Activated CD8-positive, alpha-beta memory T cell treated with anti-CD3 and anti-CD28 coated beads, Interleukin-2, amount 50 U/mL, for 48 hours (primary cell): ENCODE data around the gene IL24.
A peak's percentile ranks its signal among the peaks of the same experiment; 100 is the strongest.

Experiments used
- DNase-seq: peaks from one replicate; pipeline ENCODE4 v3.0.0-alpha.2; 2020

IL24 gene

GRCh38 chr1:206929524-206929923 is 32.3 kb downstream of the IL24 start:
- DNase-seq: no peak

- DNase-seq: peak; percentile 73
These were observed 33.1 kb downstream of the IL24 start for GRCh38 chr1:206930210-206930798.

GRCh38 chr1:206931709-206932108 is 34.5 kb downstream of the IL24 start:
- DNase-seq: no peak

- DNase-seq: no peak
These were observed 34.9 kb downstream of the IL24 start for GRCh38 chr1:206932177-206932576.

- peak; percentile 86 for DNase-seq
These were observed 36.2 kb downstream of the IL24 start for GRCh38 chr1:206933333-206933945.

GRCh38 chr1:206935491-206936067 is 38.3 kb downstream of the IL24 start:
- DNase-seq: peak; percentile 82

- DNase-seq: no peak
These were observed 40.2 kb downstream of the IL24 start for GRCh38 chr1:206937425-206937824.

GRCh38 chr1:206939131-206939530 is 41.9 kb downstream of the IL24 start:
- DNase-seq: no peak

GRCh38 chr1:206939841-206940587 is 42.8 kb downstream of the IL24 start:
- no peak for DNase-seq

GRCh38 chr1:206940588-206940936 is 43.3 kb downstream of the IL24 start:
- no peak for DNase-seq

GRCh38 chr1:206941766-206942418 is 44.6 kb downstream of the IL24 start:
- DNase-seq: no peak

GRCh38 chr1:206944703-206945102 is 47.5 kb downstream of the IL24 start:
- DNase-seq: no peak

- DNase-seq: no peak
These were observed 48.5 kb downstream of the IL24 start for GRCh38 chr1:206945779-206946178.

GRCh38 chr1:206946261-206946660 is 49.0 kb downstream of the IL24 start, which contains the start of gene PIGR:
PIGR (minus strand) TSS chr1:206946466; CDS start chr1:206940531, 5,935 bp downstream.
- no peak for DNase-seq

- DNase-seq: no peak
These were observed 50.0 kb downstream of the IL24 start for GRCh38 chr1:206947255-206947654.

- DNase-seq: no peak
These were observed 52.0 kb downstream of the IL24 start for GRCh38 chr1:206949208-206949607.

GRCh38 chr1:206949641-206950040 is 52.4 kb downstream of the IL24 start:
- DNase-seq: no peak

- DNase-seq: no peak
These were observed 54.3 kb downstream of the IL24 start for GRCh38 chr1:206951318-206952100.

- DNase-seq: no peak
These were observed 54.9 kb downstream of the IL24 start for GRCh38 chr1:206952171-206952570.

- DNase-seq: no peak
These were observed 55.9 kb downstream of the IL24 start for GRCh38 chr1:206953126-206953525.

- DNase-seq: no peak
These were observed 56.4 kb downstream of the IL24 start for GRCh38 chr1:206953626-206954025.
